ENCODE measurements around the gene SPRY4.
A peak's percentile ranks its signal among the peaks of the same experiment; 100 is the strongest.
"Not testable (repeated sequence)": the region's sequence is repeated elsewhere in the genome, so short reads cannot be mapped to it uniquely, and the experiment has no call there.

Gene SPRY4, protein sequence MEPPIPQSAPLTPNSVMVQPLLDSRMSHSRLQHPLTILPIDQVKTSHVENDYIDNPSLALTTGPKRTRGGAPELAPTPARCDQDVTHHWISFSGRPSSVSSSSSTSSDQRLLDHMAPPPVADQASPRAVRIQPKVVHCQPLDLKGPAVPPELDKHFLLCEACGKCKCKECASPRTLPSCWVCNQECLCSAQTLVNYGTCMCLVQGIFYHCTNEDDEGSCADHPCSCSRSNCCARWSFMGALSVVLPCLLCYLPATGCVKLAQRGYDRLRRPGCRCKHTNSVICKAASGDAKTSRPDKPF

DNA sequence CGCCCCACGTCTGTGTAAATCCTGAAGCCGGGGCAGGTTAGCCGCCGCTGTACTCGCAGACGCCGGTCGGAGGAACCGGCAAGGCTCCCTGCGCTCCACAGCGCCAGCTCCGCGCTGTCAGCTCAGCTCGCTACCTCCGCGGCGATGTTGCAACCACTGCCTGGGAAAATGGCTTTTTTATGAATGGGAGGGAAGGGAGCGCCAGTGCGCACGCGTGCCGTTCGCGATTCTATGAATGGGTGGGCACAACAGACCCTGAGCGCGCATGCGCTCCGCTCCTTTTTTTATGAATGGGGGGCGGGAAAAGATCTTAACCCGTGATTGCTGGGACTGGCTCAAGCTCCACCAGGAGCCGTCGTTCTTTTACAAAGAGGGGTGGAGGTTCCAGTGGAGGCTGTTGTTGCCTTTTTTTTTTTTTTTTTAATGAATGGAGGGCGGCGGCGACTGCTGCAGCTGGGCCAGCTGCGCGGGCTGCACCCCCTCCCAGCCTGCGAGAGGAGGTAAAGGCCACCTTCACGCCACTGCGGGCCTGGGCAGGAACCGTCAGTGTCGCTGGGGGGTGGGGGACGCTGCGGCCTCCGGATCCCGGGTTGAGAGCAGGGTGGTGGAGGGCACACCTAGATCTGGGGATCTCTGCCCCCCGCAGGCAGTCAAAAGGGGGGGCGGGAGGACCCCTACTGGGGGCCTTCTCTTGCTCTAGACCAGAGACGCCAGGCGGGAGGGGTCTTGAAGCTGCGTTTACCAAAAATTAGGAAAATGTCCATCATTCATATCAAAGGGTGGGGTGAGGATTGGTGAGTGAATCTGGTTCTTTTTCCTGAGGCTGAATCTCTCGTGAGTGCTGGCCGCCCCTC is at the start of gene SPRY4:
Gene SPRY4, minus strand, starts transcription at position 151 of the 854 bp plus-strand sequence. CDS start 9,913 bp downstream, outside the sequence.
- peak; percentile 97 to 99 for DNase-seq

DNA sequence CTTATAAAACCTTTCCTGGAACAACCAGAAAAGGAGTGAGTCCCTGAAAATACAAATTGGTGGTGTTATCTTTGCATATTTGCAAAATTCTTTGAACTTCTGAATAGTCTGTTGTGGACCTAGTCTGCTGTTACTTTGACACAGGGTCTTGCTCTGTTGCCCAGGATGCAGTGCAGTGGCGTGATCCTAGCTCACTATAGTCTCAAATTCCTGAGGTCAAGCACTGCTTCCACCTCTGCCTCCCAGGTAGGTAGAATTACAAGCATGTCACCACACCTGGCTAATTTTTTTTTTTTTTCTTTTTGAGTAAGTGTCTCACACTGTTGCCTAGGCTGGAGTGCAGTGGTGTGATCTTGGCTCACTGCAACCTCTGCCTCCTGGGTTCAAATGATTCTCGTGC is 43.7 kb upstream of the SPRY4 start:
- DNase-seq: no peak

DNA sequence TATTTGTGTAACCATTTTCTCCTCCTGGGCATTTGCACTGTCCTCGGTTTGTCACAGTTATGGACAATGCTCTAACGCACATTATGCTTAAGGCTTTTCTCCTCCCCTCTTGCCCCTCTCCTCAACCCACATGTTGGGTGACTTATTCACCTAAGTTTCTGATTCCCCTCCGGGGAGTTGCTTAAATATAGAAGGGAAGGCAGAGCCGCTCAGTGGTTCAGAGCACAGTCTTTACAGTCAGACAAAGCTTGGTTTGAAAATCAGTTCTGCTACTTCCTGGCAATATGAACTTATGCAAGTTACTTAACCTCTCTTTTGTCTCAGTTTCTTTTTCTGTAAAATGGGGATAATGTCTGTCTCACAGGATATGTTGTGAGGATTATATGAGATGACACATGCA is 41.2 kb upstream of the SPRY4 start:
- no peak for DNase-seq

DNA sequence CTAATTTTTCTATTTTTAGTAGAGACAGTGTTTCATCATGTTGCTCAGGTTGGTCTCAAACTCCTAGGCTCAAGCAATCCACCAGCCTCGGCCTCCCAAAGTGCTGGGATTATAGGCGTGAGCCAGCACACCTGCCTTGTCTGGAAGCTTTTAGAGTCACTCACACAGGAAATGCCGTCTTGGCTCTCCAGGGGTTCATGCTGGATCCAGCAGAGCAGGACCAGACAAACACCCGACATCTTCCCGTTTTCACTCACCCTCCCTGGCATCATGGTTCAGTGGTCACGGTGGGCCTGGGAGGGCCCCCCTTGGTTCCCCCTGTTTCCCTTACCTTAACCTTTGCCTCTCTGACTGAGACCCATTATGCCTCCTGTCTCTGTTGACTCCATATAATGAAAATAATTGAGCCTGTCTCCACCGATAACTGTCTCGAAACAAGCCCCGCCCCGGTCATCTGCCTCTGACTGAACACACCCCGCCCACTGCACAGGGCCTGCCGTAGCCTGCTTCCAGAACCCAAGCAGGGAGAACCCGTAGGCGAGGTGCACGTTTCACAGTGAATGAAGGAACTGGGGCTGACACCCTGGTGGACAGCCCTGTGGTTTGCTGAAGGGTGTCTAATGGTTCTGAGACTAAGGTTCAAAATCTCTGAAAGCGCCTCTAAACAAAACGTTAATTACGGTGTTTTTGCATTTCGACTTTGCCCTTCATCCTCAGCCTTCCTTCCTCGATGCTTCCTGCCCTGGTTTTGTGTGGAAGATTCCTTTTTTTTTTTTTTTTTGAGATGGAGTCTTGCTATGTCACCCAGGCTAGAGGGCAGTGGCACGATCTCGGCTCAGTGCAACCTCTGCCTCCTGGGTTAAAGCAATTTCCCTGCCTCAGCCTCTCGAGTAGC is 39.7 kb upstream of the SPRY4 start:
- peak in 1 of 2 experiments; percentile 51 for DNase-seq

DNA sequence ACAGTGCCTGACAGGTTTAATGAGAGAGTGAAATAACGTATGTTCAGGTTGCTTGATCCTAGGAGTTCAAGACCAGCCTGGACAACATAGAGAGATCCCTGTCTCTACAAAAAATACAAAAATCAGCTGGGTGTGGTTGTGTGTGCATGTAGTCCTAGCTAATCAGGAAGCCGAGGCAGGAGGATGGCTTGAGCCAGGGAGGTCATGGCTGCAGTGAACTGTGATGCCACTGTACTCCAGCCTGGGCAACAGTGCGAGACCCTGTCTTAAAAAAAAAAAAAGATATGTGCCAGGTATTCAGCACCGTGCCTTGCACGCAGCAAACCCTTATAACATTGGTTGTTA is 38.8 kb upstream of the SPRY4 start:
- DNase-seq: no peak

DNA sequence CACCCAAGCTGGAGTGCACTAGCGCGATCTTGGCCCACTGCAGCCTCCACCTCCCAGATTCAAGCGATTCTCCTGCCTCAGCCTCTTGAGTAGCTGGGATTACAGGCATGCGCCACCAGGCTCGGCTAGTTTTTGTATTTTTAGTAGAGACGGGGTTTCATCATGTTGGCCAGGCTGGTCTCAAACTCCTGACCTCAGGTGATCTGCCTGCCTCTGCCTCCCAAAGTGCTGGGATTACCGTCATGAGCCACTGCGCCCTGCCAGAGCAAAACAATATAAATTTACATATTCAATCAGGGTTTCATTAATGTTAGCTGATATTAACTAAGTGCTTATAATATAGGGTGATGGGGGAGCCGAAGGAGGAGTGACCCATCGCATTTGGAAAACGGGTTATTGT is 37.4 kb upstream of the SPRY4 start:
- DNase-seq: not testable (repeated sequence)

DNA sequence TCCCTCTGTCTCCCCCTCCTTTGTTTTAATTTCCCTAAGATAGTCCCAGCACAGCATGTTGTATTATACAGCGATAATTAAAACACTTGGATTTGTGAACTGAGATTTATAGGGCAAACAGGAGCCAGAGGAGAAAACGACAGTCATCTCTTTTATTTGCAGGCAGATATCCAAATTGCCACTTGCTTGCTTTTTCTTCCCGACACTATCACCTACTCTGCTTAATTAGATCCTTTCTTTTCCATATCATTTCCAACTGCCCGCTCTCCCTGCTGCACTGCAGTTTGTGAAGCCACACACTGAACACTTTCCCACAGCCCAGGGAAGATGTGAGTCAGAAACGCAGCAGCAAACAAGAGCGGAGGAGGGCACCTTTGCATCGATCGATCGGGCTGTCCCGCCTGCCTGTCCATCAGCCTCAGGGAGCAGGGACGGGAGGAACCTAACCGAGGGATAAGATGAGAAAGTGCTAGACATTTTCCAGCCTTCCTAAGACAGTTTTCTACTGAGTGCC is 35.8 kb upstream of the SPRY4 start:
- peak in 1 of 2 experiments; percentile 49 for DNase-seq

DNA sequence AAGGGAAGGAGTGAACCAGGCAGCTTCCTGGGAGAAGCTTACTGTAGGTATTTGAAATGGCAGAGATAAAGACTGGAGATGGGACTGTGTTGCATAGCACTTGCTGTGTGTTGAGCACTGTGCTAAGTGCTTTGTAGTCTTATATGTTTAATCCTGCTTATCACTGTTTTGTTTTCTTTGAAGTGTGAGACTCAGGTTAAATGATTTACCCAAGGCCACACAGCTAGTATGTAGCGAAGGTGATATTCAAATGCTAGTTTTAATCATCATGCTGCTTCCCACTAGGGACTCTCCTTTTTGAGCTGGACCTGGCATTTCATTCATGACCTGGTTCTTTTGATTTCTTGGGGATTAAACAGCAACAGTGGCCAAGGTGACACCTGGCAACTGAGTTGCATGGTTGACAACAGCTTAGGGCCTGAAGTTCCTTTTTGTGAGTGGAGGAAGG is 35.3 kb upstream of the SPRY4 start:
- DNase-seq: no peak

DNA sequence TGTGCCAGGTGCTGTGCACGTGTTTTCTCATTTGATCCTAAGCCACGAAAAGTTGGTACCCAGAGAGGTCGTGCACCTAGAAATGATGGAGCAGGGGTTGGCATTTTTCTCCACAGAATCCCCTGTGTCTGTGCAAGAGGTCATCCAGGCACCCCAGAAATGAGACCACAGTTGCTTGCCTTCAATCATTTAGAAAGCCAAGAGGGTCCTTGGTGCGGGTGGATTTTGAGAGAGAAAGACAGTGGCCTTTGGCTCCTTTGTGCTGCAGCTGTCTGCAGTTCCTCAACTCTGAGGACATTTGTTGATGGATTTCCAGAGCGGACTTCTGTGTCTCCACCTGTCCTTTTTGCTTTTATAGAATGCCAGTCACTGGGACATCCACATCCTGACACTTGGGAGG is 33.8 kb upstream of the SPRY4 start:
- DNase-seq: no peak

DNA sequence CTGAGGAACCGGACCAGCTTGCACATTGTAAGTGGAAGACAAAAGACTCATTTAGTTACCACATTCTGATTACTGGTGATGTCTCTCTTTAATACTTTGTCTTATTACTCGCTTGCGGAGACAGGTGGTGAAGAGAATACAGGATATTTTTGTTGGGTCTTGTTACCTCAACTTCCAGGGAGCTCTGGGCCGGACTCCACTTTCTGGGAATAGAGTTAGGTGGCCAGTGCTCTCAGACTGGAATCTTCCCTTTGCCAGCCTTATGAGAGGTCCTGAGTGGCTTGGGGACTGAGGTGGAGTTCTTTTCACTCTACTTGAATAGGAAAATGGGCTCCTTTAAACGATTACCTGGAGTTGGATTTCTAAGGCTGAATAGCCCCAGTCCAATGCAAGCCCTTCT is 33.3 kb upstream of the SPRY4 start:
- no peak for DNase-seq

DNA sequence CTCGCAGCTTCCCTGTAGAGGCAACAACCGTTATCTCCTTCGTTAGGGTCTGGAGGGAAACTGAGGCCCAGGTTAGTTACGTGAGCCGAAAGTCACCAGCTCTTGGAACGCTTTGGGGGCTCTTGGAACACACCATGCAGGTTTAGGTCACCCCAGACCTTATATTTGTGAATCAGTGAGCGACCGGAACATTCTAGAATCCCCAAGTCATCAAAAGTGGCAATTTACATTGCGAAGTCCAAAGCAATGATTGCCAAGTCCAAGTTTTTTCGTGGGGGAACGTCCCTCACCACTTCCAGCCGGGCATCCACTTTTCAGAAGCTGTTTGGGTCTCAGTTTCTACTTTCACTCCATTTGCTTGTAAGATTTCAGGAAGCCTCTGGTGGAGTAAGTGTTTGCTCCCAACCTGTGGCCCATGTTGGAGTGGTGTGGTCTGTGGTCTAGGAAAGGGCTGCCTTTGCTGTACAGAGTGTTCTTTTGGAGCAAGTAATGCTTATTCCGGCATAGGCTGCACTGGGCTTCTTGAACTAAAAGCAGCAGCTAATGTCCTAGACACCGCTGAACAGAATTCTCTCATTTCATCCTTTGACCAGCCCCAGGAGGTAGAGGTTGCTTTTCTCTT is 32.8 kb upstream of the SPRY4 start:
- no peak for DNase-seq

DNA sequence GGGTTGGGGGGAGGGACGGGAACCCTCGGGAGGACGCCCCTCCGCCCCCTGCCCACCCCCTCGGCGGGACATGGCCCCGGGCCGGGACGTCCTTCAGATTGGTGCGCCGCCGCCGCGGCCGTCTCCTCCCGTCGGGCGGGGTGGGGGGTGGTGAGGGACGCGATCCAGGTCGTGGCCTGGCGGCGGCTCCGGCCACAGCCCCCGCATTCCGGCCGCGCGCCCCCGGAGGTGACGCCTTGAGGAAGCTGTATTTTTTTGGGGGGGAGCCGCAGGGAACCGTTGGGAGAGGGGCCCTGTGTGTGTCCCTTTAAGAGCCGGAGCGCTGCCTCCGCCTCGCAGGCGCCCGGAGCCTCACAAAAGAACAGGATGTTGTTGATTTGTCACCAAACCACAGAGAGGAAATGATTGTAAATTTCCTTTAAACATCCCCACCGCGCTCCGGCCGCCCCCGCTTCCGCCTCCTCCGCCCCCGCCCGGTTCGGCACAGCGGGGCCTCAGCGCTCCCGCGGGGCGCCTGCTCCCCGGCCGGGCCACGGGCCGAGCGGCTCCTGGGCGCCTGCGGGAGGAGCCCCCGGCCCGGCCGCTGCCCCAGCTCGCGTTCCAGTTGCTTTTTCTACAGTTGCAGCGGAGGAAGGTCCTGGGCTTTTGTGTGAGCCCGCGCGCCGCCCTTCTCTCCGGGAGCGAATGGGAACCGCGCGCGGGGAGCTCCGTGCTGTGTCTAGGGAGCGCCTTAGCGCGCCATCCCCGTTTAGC is 32.1 kb upstream of the SPRY4 start:
- peak; percentile 88 to 96 for DNase-seq

DNA sequence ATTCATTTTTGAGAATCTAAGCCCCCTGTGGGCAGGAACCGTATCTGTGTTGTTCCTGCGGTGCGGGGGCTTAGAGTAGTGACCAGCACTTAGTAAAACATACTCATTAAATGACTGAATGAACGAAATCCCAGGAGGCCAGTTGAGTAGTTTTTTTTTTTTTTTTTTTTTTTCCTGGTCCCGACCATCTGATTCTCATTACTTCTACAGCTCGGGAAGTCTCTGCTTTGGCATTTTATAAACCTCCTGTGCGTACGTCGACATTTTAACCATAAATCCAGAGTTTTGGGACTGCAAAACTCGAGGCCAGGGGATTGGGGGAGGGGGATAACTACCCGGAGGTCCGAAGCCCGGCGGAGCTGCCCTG is 31.5 kb upstream of the SPRY4 start:
- peak in 1 of 2 experiments; percentile 76 for DNase-seq

DNA sequence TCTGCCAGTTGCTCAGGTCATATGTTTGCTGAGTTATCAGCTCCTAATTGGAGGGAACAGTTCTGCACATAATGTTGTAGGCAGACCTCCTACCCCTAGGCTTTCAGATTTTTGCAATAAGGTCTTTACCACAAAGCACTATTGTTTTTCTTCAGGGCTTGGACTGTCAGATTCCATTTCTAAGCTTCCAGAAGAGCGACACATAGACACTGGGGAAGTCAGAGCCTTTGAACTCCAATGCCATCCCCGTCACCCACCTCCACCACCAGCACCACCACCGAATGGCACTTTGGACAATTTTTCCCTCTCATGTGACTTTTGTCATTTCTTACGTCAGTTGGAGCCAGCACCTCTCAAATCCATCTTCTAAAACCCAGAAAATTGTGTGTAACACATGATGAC is 28.3 kb upstream of the SPRY4 start:
- peak in 1 of 2 experiments; percentile 47 for DNase-seq

DNA sequence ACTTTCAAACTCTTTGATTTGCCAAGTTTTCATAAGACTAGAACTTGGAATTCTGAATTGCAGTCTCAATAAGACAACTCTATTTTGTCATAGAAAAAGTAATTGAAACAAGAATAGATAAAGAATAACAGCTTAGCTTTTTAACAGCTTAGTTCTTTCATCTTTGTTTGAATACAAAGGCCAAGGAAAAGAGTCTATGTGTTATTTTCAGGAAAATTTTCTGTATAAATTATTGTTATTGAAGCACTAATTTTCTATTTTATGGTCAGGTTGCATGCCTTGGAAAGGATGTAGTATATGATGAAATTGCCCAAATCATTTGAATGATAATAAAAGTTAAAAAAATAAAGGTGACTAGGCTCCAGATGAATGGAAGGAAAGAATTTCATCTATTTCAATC is 25.2 kb upstream of the SPRY4 start:
- DNase-seq: no peak

DNA sequence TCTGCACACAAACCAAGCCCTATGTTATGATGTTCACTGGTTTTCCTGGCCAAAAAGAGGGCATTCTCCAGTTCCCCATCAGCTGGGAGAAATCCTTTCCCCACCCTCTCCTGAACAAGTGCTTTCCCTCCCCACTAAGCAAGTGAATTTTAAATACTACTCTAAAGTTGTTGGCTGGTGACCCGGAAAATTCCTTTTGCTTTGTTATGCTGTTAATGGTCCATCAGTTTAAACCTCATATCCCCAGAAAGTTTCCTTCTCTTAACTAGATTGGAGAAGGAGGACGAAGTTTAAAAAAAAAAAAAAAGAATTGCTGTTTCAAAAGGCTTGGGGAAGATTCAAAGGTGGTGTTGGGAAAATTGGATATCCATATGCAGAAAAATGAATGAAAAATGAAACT is 21.9 kb upstream of the SPRY4 start:
- DNase-seq: no peak

DNA sequence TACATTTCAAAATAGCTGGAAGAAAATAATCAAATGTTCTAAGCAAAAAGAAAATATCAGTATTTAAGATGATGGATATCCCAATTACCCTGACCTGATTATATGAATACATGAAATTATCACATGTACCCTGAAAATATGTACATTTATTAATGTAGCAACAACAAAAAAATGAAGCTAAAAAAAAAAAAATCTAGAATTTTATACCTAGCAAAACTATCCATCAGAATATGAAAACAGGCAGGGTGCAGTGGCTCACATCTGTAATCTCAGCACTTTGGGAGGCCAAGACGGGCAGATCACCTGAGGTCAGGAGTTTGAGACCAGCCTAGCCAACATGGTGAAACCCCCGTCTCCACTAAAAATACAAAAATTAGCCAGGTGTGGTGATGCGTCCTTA is 20.1 kb upstream of the SPRY4 start:
- DNase-seq: not testable (repeated sequence)

DNA sequence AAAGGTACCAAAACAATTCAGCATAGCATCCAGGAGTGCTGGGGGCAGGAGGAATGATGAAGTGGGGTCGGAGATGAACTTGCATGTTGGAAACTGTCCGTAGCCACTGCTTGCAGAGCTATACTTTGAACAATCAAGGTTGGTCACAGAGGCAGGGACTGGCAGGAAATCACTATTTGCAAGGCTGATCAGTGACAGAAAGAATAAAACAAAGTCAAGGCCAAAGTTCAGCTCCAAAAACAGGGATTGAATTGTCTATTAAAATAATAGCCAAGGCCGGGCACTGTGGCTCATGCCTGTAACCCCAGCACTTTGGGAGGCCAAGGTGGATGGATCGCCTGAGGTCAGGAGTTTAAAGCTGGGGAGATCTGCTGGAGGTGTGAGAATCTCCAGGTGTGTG is 18.7 kb upstream of the SPRY4 start:
- no peak for DNase-seq

DNA sequence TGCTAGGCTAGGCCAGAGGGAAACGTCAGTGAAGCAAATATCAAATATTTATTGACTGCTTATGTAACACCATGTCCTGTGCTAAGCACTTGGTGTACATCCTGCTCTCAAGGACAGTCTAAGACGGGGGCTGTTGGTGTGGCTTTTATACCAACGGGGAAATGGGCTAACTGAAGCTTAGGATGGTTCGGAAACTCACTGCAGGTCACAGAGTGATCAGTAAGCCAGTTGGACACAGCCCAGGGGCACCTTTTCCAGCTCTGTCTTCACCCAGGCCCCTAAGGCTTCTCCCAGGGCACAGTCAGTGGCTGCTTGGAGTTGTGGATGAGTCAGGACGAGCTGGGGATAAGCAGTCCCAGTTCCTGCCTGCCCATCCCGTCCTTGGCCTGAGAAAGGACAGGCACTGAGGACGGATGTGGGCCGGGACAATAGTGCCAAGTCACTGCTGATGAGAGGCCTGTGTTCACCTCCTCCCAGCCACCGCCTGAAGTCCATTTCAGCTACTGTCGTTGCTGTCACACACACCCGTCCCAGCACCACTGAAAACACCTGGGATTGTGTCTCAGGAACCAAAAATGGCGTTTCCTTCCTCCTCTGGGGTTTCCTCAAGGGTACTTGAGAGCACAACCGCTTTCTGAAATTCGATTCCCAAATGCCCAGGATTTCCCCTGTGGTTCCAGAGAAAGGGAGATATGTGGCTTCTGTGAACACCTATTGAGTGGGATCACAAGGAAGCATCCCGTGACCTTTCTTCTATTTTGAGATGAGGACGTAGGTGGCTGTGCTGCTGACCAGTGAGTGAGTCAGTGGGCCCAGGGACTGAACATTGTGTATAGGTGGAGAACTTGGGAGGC is 17.5 kb upstream of the SPRY4 start:
- no peak for DNase-seq

DNA sequence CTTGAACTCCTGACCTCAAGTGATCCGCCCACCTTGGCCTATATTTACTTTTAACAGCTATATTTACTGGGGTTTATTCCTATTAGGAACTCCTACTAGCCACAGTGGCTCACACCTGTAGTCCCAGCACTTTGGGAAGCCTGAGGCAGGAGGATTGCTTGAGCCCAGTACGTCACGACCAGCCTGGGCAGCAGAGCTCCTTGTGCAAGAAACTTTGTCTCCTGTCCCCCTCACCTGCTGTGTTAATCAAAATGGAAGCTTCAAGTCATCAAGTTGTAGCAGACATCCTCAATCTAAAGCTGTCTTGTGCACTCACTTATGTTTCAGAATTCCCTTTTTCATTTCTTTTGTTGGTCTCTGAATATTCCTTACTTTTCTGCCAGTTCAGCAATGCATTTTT is 15.0 kb upstream of the SPRY4 start:
- no peak for DNase-seq

DNA sequence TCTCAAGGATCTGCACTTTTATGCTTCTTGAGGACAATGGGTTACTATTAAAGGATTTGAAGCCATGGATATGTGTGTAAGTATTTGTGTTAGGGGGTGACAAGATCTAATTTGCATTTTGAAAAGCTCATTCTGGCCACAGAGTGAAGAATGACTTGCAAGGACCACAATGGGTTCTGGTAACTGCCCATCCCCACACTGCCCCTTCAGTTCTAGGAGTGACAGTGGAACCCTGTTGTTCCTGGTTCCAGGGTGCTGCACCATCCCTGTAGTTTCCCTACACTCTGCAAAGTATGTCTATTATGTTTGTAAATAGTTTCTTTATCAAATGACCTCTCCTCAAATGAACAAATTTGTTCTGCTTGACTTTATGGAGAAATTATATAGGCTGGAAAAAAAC is 9.7 kb upstream of the SPRY4 start:
- no peak for DNase-seq

All from SW 1271 (cell line).